GM19025 (cell line): ENCODE measurements around the gene ZBTB12.
"Not testable (repeated sequence)": the region's sequence is repeated elsewhere in the genome, so short reads cannot be mapped to it uniquely, and the experiment has no call there.

Experiments used
- ATAC-seq: cut with Tn5 transposase; IDR thresholded peaks from one replicate; pipeline ENCODE4 v1.9.1; 2021; ENCODE audit warnings: mild to moderate bottlenecking, low read depth, moderate library complexity; ENCODE audit not compliant: unreplicated experiment

The ZBTB12 gene

GRCh38 chr6:31877651-31878161 is 24.2 kb downstream of the ZBTB12 start:
- no peak for ATAC-seq

GRCh38 chr6:31877125-31877650 is 24.7 kb downstream of the ZBTB12 start:
- no peak for ATAC-seq

- ATAC-seq: no peak
Observed at GRCh38 chr6:31876357-31876756, 25.5 kb downstream of the ZBTB12 start.

GRCh38 chr6:31875877-31876276 is 26.0 kb downstream of the ZBTB12 start:
- no peak for ATAC-seq

GRCh38 chr6:31874836-31875572 is 26.9 kb downstream of the ZBTB12 start:
- no peak for ATAC-seq

- no peak for ATAC-seq
Observed at GRCh38 chr6:31874084-31874670, 27.7 kb downstream of the ZBTB12 start.

GRCh38 chr6:31871046-31871659 is 30.7 kb downstream of the ZBTB12 start:
- no peak for ATAC-seq

- no peak for ATAC-seq
Observed at GRCh38 chr6:31870385-31870921, 31.4 kb downstream of the ZBTB12 start.

GRCh38 chr6:31869343-31869742 is 32.5 kb downstream of the ZBTB12 start:
- no peak for ATAC-seq

- not testable (repeated sequence) for ATAC-seq
Observed at GRCh38 chr6:31868658-31868971, 33.3 kb downstream of the ZBTB12 start.

- ATAC-seq: no peak
Observed at GRCh38 chr6:31865205-31866118, 36.4 kb downstream of the ZBTB12 start.

GRCh38 chr6:31864818-31865204 is 37.1 kb downstream of the ZBTB12 start:
- ATAC-seq: no peak

- ATAC-seq: not testable (repeated sequence)
Observed at GRCh38 chr6:31864123-31864562, 37.7 kb downstream of the ZBTB12 start.

GRCh38 chr6:31862344-31863235 is 39.3 kb downstream of the ZBTB12 start, which contains the start of gene NEU1:
Gene NEU1, minus strand, starts transcription at chr6:31862821. Its CDS starts 45 bp downstream, at chr6:31862776.
- peak; percentile 92 for ATAC-seq

GRCh38 chr6:31861919-31862343 is 40.0 kb downstream of the ZBTB12 start:
- ATAC-seq: no peak

- ATAC-seq: no peak
Observed at GRCh38 chr6:31861150-31861549, 40.7 kb downstream of the ZBTB12 start.

GRCh38 chr6:31860349-31860748 is 41.5 kb downstream of the ZBTB12 start:
- no peak for ATAC-seq

GRCh38 chr6:31859923-31860322 is 42.0 kb downstream of the ZBTB12 start:
- no peak for ATAC-seq

- ATAC-seq: no peak
Observed at GRCh38 chr6:31858707-31859106, 43.2 kb downstream of the ZBTB12 start.
